Common myeloid progenitor, CD34-positive (primary cell): Measurements from ENCODE around the gene KIF23.

Experiments
- CTCF ChIA-PET: fragments of 350-600 bp; sonication (Branson Sonifier 250); formaldehyde crosslinking; loops from one replicate; lab custom pipeline; 2021; ENCODE audit warnings: antibody characterized with exemption; lab: Charles Lee
- POLR2A ChIA-PET: fragments of 350-600 bp; sonication (Branson Sonifier 250); formaldehyde crosslinking; loops from one replicate; lab custom pipeline; 2021; ENCODE audit warnings: antibody characterized with exemption; lab: Charles Lee
- DNase-seq, 3 donors: peaks; one replicate each; pipeline versions ENCODE4 v3.0.0 to v3.0.0-alpha.2; 2013
- H3K27ac ChIP-seq, 2 experiments: 1 replicate in 1 of 2; 2 replicates in 1 of 2; pipeline ENCODE4 v1.7.0; 2013; ENCODE audit warnings: inconsistent platforms in 2 of 2, low read length in 2 of 2, mild to moderate bottlenecking in 2 of 2, low read depth in 1 of 2, moderate library complexity in 1 of 2; ENCODE audit not compliant: severe bottlenecking in 2 of 2, insufficient read depth in 1 of 2, poor library complexity in 1 of 2
- H3K27me3 ChIP-seq, 5 experiments: replicated peaks in 2 of 5; 1 replicate in 3 of 5; 2 replicates in 2 of 5; pipeline versions ENCODE4 v1.6.1 to v1.7.0; 2013; ENCODE audit warnings: low read length in 4 of 5, mild to moderate bottlenecking in 2 of 5, moderate library complexity in 2 of 5, inconsistent platforms in 1 of 5; ENCODE audit not compliant: insufficient read depth in 5 of 5, control insufficient read depth in 4 of 5
- H3K36me3 ChIP-seq, 4 experiments: 1 replicate in 2 of 4; 2 replicates in 2 of 4; pipeline versions ENCODE4 v1.6.1 to v1.7.0; 2013; ENCODE audit warnings: low read length in 3 of 4, control low read depth in 1 of 4, mild to moderate bottlenecking in 1 of 4; ENCODE audit not compliant: control insufficient read depth in 4 of 4, insufficient read depth in 4 of 4
- H3K4me1 ChIP-seq, 4 experiments: 1 replicate in 3 of 4; 2 replicates in 1 of 4; pipeline versions ENCODE4 v1.6.1 to v1.7.1; 2013; ENCODE audit warnings: low read length in 3 of 4, mild to moderate bottlenecking in 3 of 4, control low read depth in 1 of 4, inconsistent platforms in 1 of 4, moderate library complexity in 1 of 4; ENCODE audit not compliant: control insufficient read depth in 4 of 4, insufficient read depth in 4 of 4; ENCODE audit errors: control extremely low read depth in 1 of 4
- H3K4me3 ChIP-seq, 7 experiments: 1 replicate in 4 of 7; 2 replicates in 3 of 7; pipeline versions ENCODE4 v1.5.1 to v1.7.0; 2013; ENCODE audit warnings: mild to moderate bottlenecking in 7 of 7, low read length in 6 of 7, moderate library complexity in 6 of 7, inconsistent platforms in 2 of 7, low read depth in 2 of 7, control low read depth in 1 of 7; ENCODE audit not compliant: insufficient read depth in 4 of 7, control insufficient read depth in 1 of 7; ENCODE audit errors: extremely low read depth in 1 of 7
- H3K9me3 ChIP-seq, 5 experiments: 1 replicate in 4 of 5; 2 replicates in 1 of 5; pipeline versions ENCODE4 v1.6.1 to v1.7.1; 2013; ENCODE audit warnings: low read length in 4 of 5, mild to moderate bottlenecking in 2 of 5, inconsistent platforms in 1 of 5, low read depth in 1 of 5, moderate library complexity in 1 of 5; ENCODE audit not compliant: control insufficient read depth in 4 of 5, insufficient read depth in 2 of 5; ENCODE audit errors: control extremely low read depth in 1 of 5
- WGBS: methylation state at CpG from one replicate; pipeline ENCODE4 v1.1.5; 2013; ENCODE audit not compliant: insufficient coverage; 5-methylcytosine and 5-hydroxymethylcytosine counted together

Gene KIF23

GRCh38 chr15:69433831-69434230 lies 19.7 kb downstream of the KIF23 start:
- no peaks in the 10 kb centered on the region for H3K27me3 ChIP-seq
- H3K27ac ChIP-seq, result no peak overlapping the region
- ChIA-PET POLR2A (no interaction called here), CTCF (no interaction called here)
- no peak overlapping the region for H3K4me3 ChIP-seq
- H3K4me1 ChIP-seq, result peaks cover 0 to 8% (median 2%) of the 10 kb centered on the region in 4 experiments
- H3K9me3 ChIP-seq, result no peaks in the 10 kb centered on the region
- H3K36me3 ChIP-seq, result peaks cover 7 to 78% (median 27%) of the 10 kb centered on the region in 4 experiments
- DNase-seq, result no peak
- WGBS, result 100% methylated on average over 1 of the region's 1 CpG

DNA sequence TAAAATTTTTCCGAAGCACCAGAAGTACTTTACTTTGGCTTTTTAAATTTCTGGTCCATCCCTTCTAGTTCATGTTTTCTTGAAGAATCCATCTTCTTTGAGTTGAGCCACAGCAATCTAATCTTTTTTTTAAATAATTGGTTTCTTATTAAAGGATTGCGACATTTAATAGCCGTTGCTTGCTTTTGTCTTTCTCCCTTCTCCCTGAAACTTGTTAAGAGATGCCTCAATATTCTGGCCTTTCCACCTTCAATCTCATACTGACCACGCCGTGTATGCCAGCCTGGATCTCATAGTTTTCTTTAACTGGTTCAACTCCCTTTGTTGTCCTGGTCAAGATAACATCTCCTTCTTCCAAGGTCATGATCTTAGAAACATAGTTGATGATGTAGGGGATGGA lies 20.1 kb downstream of the KIF23 start:
- ChIA-PET CTCF (no interaction called here), POLR2A (no interaction called here)
- peaks cover 0 to 8% (median 2%) of the 10 kb centered on the region in 4 experiments for H3K4me1 ChIP-seq
- peaks cover 5 to 78% (median 24%) of the 10 kb centered on the region in 4 experiments for H3K36me3 ChIP-seq
- H3K27me3 ChIP-seq, result no peaks in the 10 kb centered on the region
- no peaks in the 10 kb centered on the region for H3K9me3 ChIP-seq
- 91% methylated on average over 5 of the region's 5 CpGs for WGBS
- no peak overlapping the region for H3K27ac ChIP-seq
- no peak overlapping the region for H3K4me3 ChIP-seq
- DNase-seq, result no peak

DNA sequence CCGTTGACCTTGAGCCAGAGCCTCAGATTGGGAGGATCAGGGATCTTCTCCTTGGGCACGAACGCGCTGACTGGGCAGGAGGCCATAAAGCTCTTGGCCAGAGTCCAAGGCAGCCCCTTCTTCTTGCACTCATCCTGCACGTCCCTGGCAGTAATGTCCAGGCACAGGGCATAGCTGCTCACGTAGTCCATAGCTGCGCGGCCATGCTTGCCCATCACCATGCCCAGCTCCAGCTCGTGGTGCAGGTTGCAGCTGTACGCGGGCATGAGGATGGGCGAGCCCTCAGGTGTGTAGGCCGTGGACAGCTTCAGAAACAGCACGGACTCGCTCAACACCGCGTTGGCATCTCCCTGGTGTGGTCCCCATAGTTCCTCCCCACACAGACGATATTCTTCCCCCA lies 20.5 kb downstream of the KIF23 start:
- no peak for DNase-seq
- H3K9me3 ChIP-seq, result no peaks in the 10 kb centered on the region
- POLR2A ChIA-PET, result no interaction called here
- CTCF ChIA-PET, result no interaction called here
- no peak overlapping the region for H3K27ac ChIP-seq
- H3K4me3 ChIP-seq, result no peak overlapping the region
- peaks cover 5 to 78% (median 23%) of the 10 kb centered on the region in 4 experiments for H3K36me3 ChIP-seq
- WGBS, result 97% methylated on average over 14 of the region's 18 CpGs
- peaks cover 0 to 8% (median 2%) of the 10 kb centered on the region in 4 experiments for H3K4me1 ChIP-seq
- H3K27me3 ChIP-seq, result no peaks in the 10 kb centered on the region

- WGBS, result 100% methylated on average over 1 of the region's 4 CpGs
- ChIA-PET POLR2A (interaction anchor here (1.5 kb wide), 1 partner anchor 15 kb away, joined by 6 read pairs; no protein-coding TSS in a partner anchor), CTCF (interaction anchor here (0.7 kb wide), 1 partner anchor 42 kb away, joined by 3 read pairs; no protein-coding TSS in a partner anchor)
- DNase-seq, result peak in 2 of 3 donors; percentile 20 to 49
- Histone ChIP-seq H3K27ac (no peak overlapping the region), H3K4me3 (no peak overlapping the region), H3K9me3 (no peaks in the 10 kb centered on the region), H3K4me1 (peaks cover 0 to 8% (median 2%) of the 10 kb centered on the region in 4 experiments), H3K27me3 (no peaks in the 10 kb centered on the region), H3K36me3 (peaks cover 8 to 72% (median 23%) of the 10 kb centered on the region in 4 experiments)
These were observed 21.8 kb downstream of the KIF23 start for GRCh38 chr15:69435985-69436384.

GRCh38 chr15:69436951-69437350 lies 22.8 kb downstream of the KIF23 start:
- no peaks in the 10 kb centered on the region for H3K27me3 ChIP-seq
- peaks cover 0 to 8% (median 2%) of the 10 kb centered on the region in 4 experiments for H3K4me1 ChIP-seq
- peaks cover 9 to 74% (median 25%) of the 10 kb centered on the region in 4 experiments for H3K36me3 ChIP-seq
- peak overlapping the region in 1 of 2 experiments; percentile 39 for H3K27ac ChIP-seq
- 50% methylated on average over 2 of the region's 4 CpGs for WGBS
- ChIA-PET CTCF (no interaction called here), POLR2A (interaction anchor here (1.5 kb wide), 1 partner anchor 15 kb away, joined by 6 read pairs; no protein-coding TSS in a partner anchor)
- peak overlapping the region in 2 of 7 experiments; percentile 11 to 26 for H3K4me3 ChIP-seq
- no peaks in the 10 kb centered on the region for H3K9me3 ChIP-seq
- peak in 2 of 3 donors; percentile 80 to 85 for DNase-seq

- H3K27me3 ChIP-seq, result no peaks in the 10 kb centered on the region
- ChIA-PET POLR2A (no interaction called here), CTCF (interaction anchor here (0.6 to 1.1 kb wide), 5 partner anchors 11 to 162 kb away, joined by 3 to 4 read pairs (median 3); no protein-coding TSS in a partner anchor)
- no peak overlapping the region for H3K4me3 ChIP-seq
- WGBS, result 100% methylated on average over 3 of the region's 4 CpGs
- peaks cover 4 to 62% (median 22%) of the 10 kb centered on the region in 4 experiments for H3K36me3 ChIP-seq
- H3K4me1 ChIP-seq, result peaks cover 0 to 8% (median 4%) of the 10 kb centered on the region in 4 experiments
- DNase-seq, result no peak
- H3K27ac ChIP-seq, result no peak overlapping the region
- H3K9me3 ChIP-seq, result no peaks in the 10 kb centered on the region
These were observed 25.5 kb downstream of the KIF23 start for GRCh38 chr15:69439623-69440022.

DNA sequence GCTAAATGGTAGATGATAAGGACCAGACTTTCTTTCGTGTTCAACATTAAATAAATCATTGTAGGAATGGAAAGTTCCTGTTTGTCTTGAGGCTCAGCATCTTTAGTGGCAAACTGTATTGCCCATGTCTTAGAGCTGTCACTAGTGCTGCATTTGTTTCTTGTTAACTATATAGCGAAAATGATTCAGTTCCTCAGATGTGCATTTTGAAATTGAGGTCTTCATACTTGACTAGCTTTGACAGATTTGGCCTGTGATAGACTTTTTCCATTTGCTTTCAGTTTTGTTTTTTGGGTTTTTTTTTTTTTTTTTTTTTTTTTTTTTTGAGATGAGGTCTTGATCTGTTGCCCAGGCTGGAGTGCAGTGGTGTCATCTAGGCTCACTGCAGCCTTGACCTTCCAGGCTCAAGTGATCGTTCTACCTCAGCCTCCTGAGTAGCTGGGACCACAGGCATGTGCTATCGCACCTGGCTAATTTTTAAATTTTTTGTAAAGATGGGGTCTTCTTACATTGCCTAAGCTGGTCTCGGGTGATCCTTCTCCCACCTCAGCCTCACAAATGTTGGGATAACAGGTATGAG lies 29.0 kb downstream of the KIF23 start:
- POLR2A ChIA-PET, result interaction anchor here (1.7 kb wide), 1 partner anchor 9 kb away, joined by 7 read pairs; the partner anchor contains the start of gene RPLP1
- H3K27ac ChIP-seq, result no peak overlapping the region
- H3K36me3 ChIP-seq, result peaks cover 8 to 70% (median 23%) of the 10 kb centered on the region in 4 experiments
- H3K27me3 ChIP-seq, result no peaks in the 10 kb centered on the region
- peaks cover 0 to 4% (median 0%) of the 10 kb centered on the region in 4 experiments for H3K4me1 ChIP-seq
- peak in 2 of 3 donors; percentile 46 to 49 for DNase-seq
- 73% methylated on average over 3 of the region's 5 CpGs for WGBS
- CTCF ChIA-PET, result interaction anchor here (0.7 kb wide), 1 partner anchor 22 kb away, joined by 3 read pairs; no protein-coding TSS in a partner anchor
- H3K9me3 ChIP-seq, result no peaks in the 10 kb centered on the region
- H3K4me3 ChIP-seq, result peak overlapping the region in 1 of 7 experiments; percentile 53
